H9 (cell line): ENCODE measurements around the gene PLGRKT. TPM values are rescaled to one million over a fixed set of nuclear protein-coding genes. Genes with fewer than 3 reads are reported as not detected.
A peak's percentile ranks its signal among the peaks of the same experiment; 100 is the strongest.

Source experiments
- DNase-seq: peaks from one replicate; pipeline ENCODE4 v3.0.0-alpha.2; 2017
- H2AFZ ChIP-seq: one replicate; pipeline ENCODE4 v1.6.1; 2013; ENCODE audit warnings: mild to moderate bottlenecking, low read length, control low read depth, moderate library complexity
- H2AK5ac ChIP-seq: 2 replicates; pipeline ENCODE4 v1.6.1; 2013; ENCODE audit warnings: low read length, control low read depth, mixed read lengths; ENCODE audit not compliant: insufficient read length
- H2BK120ac ChIP-seq: one replicate; pipeline ENCODE4 v1.6.1; 2013; ENCODE audit warnings: low read depth, mild to moderate bottlenecking, low read length, control low read depth, inconsistent platforms; ENCODE audit not compliant: poor library complexity, severe bottlenecking
- H2BK12ac ChIP-seq: 2 replicates; pipeline ENCODE4 v1.6.1; 2013; ENCODE audit warnings: low read length, control low read depth, mixed read lengths, low read depth; ENCODE audit not compliant: insufficient read length
- H2BK15ac ChIP-seq: 2 replicates; pipeline ENCODE4 v1.6.1; 2013; ENCODE audit warnings: low read depth, low read length, control low read depth
- H2BK20ac ChIP-seq: one replicate; pipeline ENCODE4 v1.6.1; 2013; ENCODE audit warnings: low read depth, mild to moderate bottlenecking, low read length, control low read depth, inconsistent platforms; ENCODE audit not compliant: poor library complexity, severe bottlenecking
- H2BK5ac ChIP-seq: 2 replicates; pipeline ENCODE4 v1.6.1; 2013; ENCODE audit warnings: low read length, control low read depth, mixed read lengths; ENCODE audit not compliant: insufficient read length
- H3K14ac ChIP-seq: 2 replicates; pipeline ENCODE4 v1.6.1; 2013; ENCODE audit warnings: low read length, control low read depth; ENCODE audit not compliant: insufficient read depth
- H3K18ac ChIP-seq: 2 replicates; pipeline ENCODE4 v1.6.1; 2013; ENCODE audit warnings: low read depth, mild to moderate bottlenecking, mixed read lengths, low read length, control low read depth; ENCODE audit not compliant: insufficient read length
- H3K23ac ChIP-seq: 2 replicates; pipeline ENCODE4 v1.6.1; 2013; ENCODE audit warnings: low read length, control low read depth, mixed read lengths, low read depth; ENCODE audit not compliant: insufficient read length
- H3K23me2 ChIP-seq: 2 replicates; pipeline ENCODE4 v1.6.1; 2013; ENCODE audit warnings: low read depth, mild to moderate bottlenecking, mixed read lengths, low read length, control low read depth; ENCODE audit not compliant: insufficient read length, poor library complexity, severe bottlenecking
- H3K27ac ChIP-seq: 2 replicates; pipeline ENCODE4 v1.5.1; 2013; ENCODE audit warnings: low read length, control low read depth, mixed read lengths, low read depth; ENCODE audit not compliant: insufficient read length
- H3K27me3 ChIP-seq: 2 replicates; pipeline ENCODE4 v1.6.1; 2013; ENCODE audit warnings: low read length, control low read depth, inconsistent platforms; ENCODE audit not compliant: insufficient read depth
- H3K4ac ChIP-seq: 2 replicates; pipeline ENCODE4 v1.6.1; 2013; ENCODE audit warnings: low read depth, mild to moderate bottlenecking, control low read depth, inconsistent platforms, low read length, moderate library complexity
- H3K4me1 ChIP-seq: 2 replicates; pipeline ENCODE4 v1.6.1; 2013; ENCODE audit warnings: low read length, control low read depth, inconsistent platforms; ENCODE audit not compliant: insufficient read depth
- H3K4me2 ChIP-seq: 2 replicates; pipeline ENCODE4 v1.6.1; 2013; ENCODE audit warnings: low read length, control low read depth, mixed read lengths; ENCODE audit not compliant: insufficient read length, insufficient read depth
- H3K56ac ChIP-seq: 2 replicates; pipeline ENCODE4 v1.6.1; 2013; ENCODE audit warnings: low read depth, mild to moderate bottlenecking, mixed read lengths, low read length, control low read depth; ENCODE audit not compliant: insufficient read length
- H3K79me1 ChIP-seq: 2 replicates; pipeline ENCODE4 v1.6.1; 2013; ENCODE audit warnings: low read depth, mild to moderate bottlenecking, moderate library complexity, low read length, control low read depth, inconsistent platforms; ENCODE audit not compliant: insufficient read depth, poor library complexity, severe bottlenecking
- H3K79me2 ChIP-seq: 2 replicates; pipeline ENCODE4 v1.6.1; 2013; ENCODE audit warnings: low read length, control low read depth, inconsistent platforms; ENCODE audit not compliant: insufficient read depth
- H3K9ac ChIP-seq: 2 replicates; pipeline ENCODE4 v1.6.1; 2013; ENCODE audit warnings: low read length, control low read depth, mixed read lengths; ENCODE audit not compliant: insufficient read length; ENCODE audit errors: extremely low read depth
- H3K9me3 ChIP-seq: one replicate; pipeline ENCODE4 v1.6.1; 2013; ENCODE audit warnings: low read depth, low read length, inconsistent platforms; ENCODE audit not compliant: control insufficient read depth
- H3T11ph ChIP-seq: one replicate; pipeline ENCODE4 v1.6.1; 2013; ENCODE audit warnings: mild to moderate bottlenecking, low read length, control low read depth, inconsistent platforms
- H4K20me1 ChIP-seq: one replicate; pipeline ENCODE4 v1.6.1; 2013; ENCODE audit not compliant: control insufficient read depth, insufficient read length, insufficient read depth
- H4K5ac ChIP-seq: 2 replicates; pipeline ENCODE4 v1.6.1; 2013; ENCODE audit warnings: low read depth, mild to moderate bottlenecking, mixed read lengths, low read length, control low read depth; ENCODE audit not compliant: insufficient read length
- H4K8ac ChIP-seq: replicated peaks from 2 replicates; pipeline ENCODE4 v1.6.1; 2013; ENCODE audit warnings: low read length, control low read depth, mixed read lengths, low read depth; ENCODE audit not compliant: insufficient read length
- H4K91ac ChIP-seq: 2 replicates; pipeline ENCODE4 v1.6.1; 2013; ENCODE audit warnings: low read depth, mild to moderate bottlenecking, moderate library complexity, mixed read lengths, low read length, control low read depth; ENCODE audit not compliant: insufficient read length
- H3K27ac Mint-ChIP-seq, 3 experiments: 2 replicates in 2 of 3; 3 replicates in 1 of 3; pipeline ENCODE4 v1.8.0; 2020 to 2021; ENCODE audit warnings: mixed read lengths in 3 of 3, mild to moderate bottlenecking in 1 of 3, moderate library complexity in 1 of 3
- H3K27me3 Mint-ChIP-seq: 2 replicates; pipeline ENCODE4 v1.8.0; 2021; ENCODE audit warnings: low read depth, mild to moderate bottlenecking, moderate library complexity, mixed read lengths
- H3K36me3 Mint-ChIP-seq, 3 experiments: 2 replicates in 2 of 3; 3 replicates in 1 of 3; pipeline ENCODE4 v1.8.0; 2020 to 2021; ENCODE audit warnings: low read depth in 3 of 3, mixed read lengths in 3 of 3; ENCODE audit not compliant: insufficient read depth in 1 of 3
- H3K4me1 Mint-ChIP-seq, 2 experiments: 2 replicates each; pipeline ENCODE4 v1.8.0; 2020; ENCODE audit warnings: mixed read lengths in 2 of 2
- H3K4me3 Mint-ChIP-seq, 2 experiments: 2 replicates in 1 of 2; 3 replicates in 1 of 2; pipeline ENCODE4 v1.8.0; 2020 to 2021; ENCODE audit warnings: mild to moderate bottlenecking in 2 of 2, mixed read lengths in 2 of 2, moderate library complexity in 1 of 2
- H3K9me3 Mint-ChIP-seq, 2 experiments: 2 replicates in 1 of 2; 3 replicates in 1 of 2; pipeline ENCODE4 v1.8.0; 2020; ENCODE audit warnings: mild to moderate bottlenecking in 2 of 2, mixed read lengths in 2 of 2, moderate library complexity in 1 of 2
- CTCF ChIP-seq: fragments of 200-600 bp; sonication (generic); conservative IDR thresholded peaks from 3 replicates; pipeline ENCODE4 v1.8.0; 2021; ENCODE audit warnings: antibody characterized with exemption, mild to moderate bottlenecking
- WGBS: extraction: QIAGEN DNeasy Blood & Tissue Kit; methylation state at CpG from one replicate; pipeline ENCODE4 v1.1.7; 2013; ENCODE audit warnings: missing lambda C conversion rate, low lambda C conversion rate, mixed read lengths; ENCODE audit not compliant: insufficient read length; ENCODE audit errors: extremely low coverage; 5-methylcytosine and 5-hydroxymethylcytosine counted together
- long read RNA-seq: library from polyadenylated mRNA; unstranded; transcript quantifications from one replicate; pipeline ENCODE4 v2.0.0, GENCODE V29; 2020
- total RNA-seq: library from RNA; stranded (reverse); gene quantifications from 2 replicates; pipeline ENCODE4 v1.2.1, GENCODE V29; 2021

The PLGRKT gene
- total RNA-seq, result 19.6 and 22.6 TPM in 2 replicates
- long read RNA-seq, transcript PLGRKT-201 (6 exons, 932 nt), result major isoform, 24 of 37 reads
- long read RNA-seq, partial matches to known transcripts, result 2 of 37 reads
- long read RNA-seq, other reads (novel, unspliced or antisense), result 11 of 37 reads

GRCh38 chr9:5437254-5438216, at the start of gene PLGRKT:
Gene PLGRKT (minus strand): TSS chr9:5437925. CDS start chr9:5431977, 5,948 bp downstream.
- WGBS, result no CpG with 5 or more reads among the region's 55 CpGs
- peak within 1 kb of the TSS; percentile 92 to 96 for H3K4me3 Mint-ChIP-seq
- Histone ChIP-seq H3K23ac (no peak within 1 kb of the TSS), H4K8ac (no peak within 1 kb of the TSS), H3K79me2 (no peaks in the 10 kb centered on the region), H2BK12ac (no peak within 1 kb of the TSS), H3K14ac (peak within 1 kb of the TSS; percentile 97), H4K20me1 (no peaks in the 10 kb centered on the region), H2BK120ac (no peak within 1 kb of the TSS), H2AFZ (no peak within 1 kb of the TSS), H3K56ac (no peak within 1 kb of the TSS), H4K5ac (peak within 1 kb of the TSS; percentile 13), H3K4me1 (no peaks in the 10 kb centered on the region), H4K91ac (no peak within 1 kb of the TSS), H2BK15ac (no peak within 1 kb of the TSS), H3T11ph (no peak within 1 kb of the TSS), H2BK20ac (no peak within 1 kb of the TSS), H3K23me2 (peaks cover 12% of the 10 kb centered on the region), H3K27me3 (no peaks in the 10 kb centered on the region), H3K18ac (peak within 1 kb of the TSS; percentile 81), H3K9ac (peak within 1 kb of the TSS; percentile 81), H2BK5ac (no peak within 1 kb of the TSS), H2AK5ac (no peak within 1 kb of the TSS), H3K4ac (no peak within 1 kb of the TSS), H3K9me3 (no peaks in the 10 kb centered on the region), H3K79me1 (no peaks in the 10 kb centered on the region), H3K27ac (peak within 1 kb of the TSS; percentile 22), H3K4me2 (peak within 1 kb of the TSS; percentile 93)
- H3K27ac Mint-ChIP-seq, result peak within 1 kb of the TSS; percentile 96 to 97 (median 97)
- peak; percentile 96 for DNase-seq
- H3K4me1 Mint-ChIP-seq, result peaks cover 19 to 23% of the 10 kb centered on the region in 2 experiments
- no peaks in the 10 kb centered on the region for H3K27me3 Mint-ChIP-seq
- TF ChIP-seq CTCF, result peak; percentile 24; the same call in 1 of the 3 replicates
- H3K36me3 Mint-ChIP-seq, result peaks cover 32 to 36% (median 33%) of the 10 kb centered on the region in 3 experiments
- peaks cover 18 to 23% of the 10 kb centered on the region in 2 experiments for H3K9me3 Mint-ChIP-seq
